ENCODE results near the gene FSD2.

FSD2 gene

GRCh38 chr15:82803793-82804574, 1.9 kb downstream of the FSD2 start:
- Histone ChIP-seq H3K9ac (ENCODE audit: low read length) (no peak overlapping the region), H3K4me1 (ENCODE audit: control insufficient read depth, insufficient read depth, low read length) (peaks cover 4% of the 10 kb centered on the region), H3K9me3 (ENCODE audit: control insufficient read depth, low read length) (no peaks in the 10 kb centered on the region), H3K4me3 (ENCODE audit: low read length) (no peak overlapping the region), H3K36me3 (ENCODE audit: control insufficient read depth, insufficient read depth, low read length) (no peaks in the 10 kb centered on the region), H3K27me3 (ENCODE audit: control insufficient read depth, insufficient read depth, low read length) (peaks cover 4% of the 10 kb centered on the region)

- Histone ChIP-seq H3K4me3 (ENCODE audit: low read length) (no peak overlapping the region), H3K36me3 (ENCODE audit: control insufficient read depth, insufficient read depth, low read length) (no peaks in the 10 kb centered on the region), H3K4me1 (ENCODE audit: control insufficient read depth, insufficient read depth, low read length) (no peaks in the 10 kb centered on the region), H3K9ac (ENCODE audit: low read length) (no peak overlapping the region), H3K9me3 (ENCODE audit: control insufficient read depth, low read length) (no peaks in the 10 kb centered on the region), H3K27me3 (ENCODE audit: control insufficient read depth, insufficient read depth, low read length) (peaks cover 4% of the 10 kb centered on the region)
These were observed 3.4 kb downstream of the FSD2 start for GRCh38 chr15:82802497-82802896.

DNA sequence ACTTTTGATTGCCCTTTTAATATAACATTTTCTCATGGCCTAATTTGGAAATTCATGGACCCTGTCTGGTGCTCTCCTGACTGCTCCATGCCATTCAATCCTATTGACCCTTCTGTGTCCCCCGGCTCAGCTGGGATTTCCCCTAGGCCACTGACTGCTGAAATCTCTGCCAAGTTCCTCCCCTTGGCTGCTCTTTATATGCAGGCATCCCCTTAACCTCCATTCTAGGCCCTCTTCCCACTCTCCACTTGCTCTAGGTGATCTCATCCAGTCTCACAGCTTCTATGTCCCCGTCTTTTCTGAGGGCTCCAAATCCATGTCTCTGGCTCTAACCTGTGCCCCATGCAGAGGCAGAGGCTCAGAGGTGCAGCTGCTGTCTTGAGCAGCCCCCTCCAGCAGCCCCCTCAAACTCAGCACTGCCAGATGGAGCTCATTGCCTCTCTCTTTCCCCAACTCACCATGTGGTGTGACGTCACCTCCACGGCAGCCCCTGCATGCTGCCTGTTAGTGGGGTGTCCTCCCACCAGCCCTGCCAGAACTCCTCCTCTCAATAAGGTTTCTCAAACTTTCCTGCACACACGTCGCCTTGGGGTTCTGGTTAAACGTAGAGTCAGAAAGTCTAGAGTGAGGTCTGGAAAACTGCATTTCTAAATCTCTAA, 6.6 kb downstream of the FSD2 start:
- Histone ChIP-seq H3K9me3 (ENCODE audit: control insufficient read depth, low read length) (no peaks in the 10 kb centered on the region), H3K36me3 (ENCODE audit: control insufficient read depth, insufficient read depth, low read length) (no peaks in the 10 kb centered on the region), H3K4me3 (ENCODE audit: low read length) (no peak overlapping the region), H3K9ac (ENCODE audit: low read length) (no peak overlapping the region), H3K27me3 (ENCODE audit: control insufficient read depth, insufficient read depth, low read length) (peaks cover 4% of the 10 kb centered on the region), H3K4me1 (ENCODE audit: control insufficient read depth, insufficient read depth, low read length) (no peaks in the 10 kb centered on the region)

GRCh38 chr15:82798531-82799166, 7.2 kb downstream of the FSD2 start:
- Histone ChIP-seq H3K9ac (ENCODE audit: low read length) (no peak overlapping the region), H3K27me3 (ENCODE audit: control insufficient read depth, insufficient read depth, low read length) (peaks cover 4% of the 10 kb centered on the region), H3K4me3 (ENCODE audit: low read length) (no peak overlapping the region), H3K9me3 (ENCODE audit: control insufficient read depth, low read length) (no peaks in the 10 kb centered on the region), H3K36me3 (ENCODE audit: control insufficient read depth, insufficient read depth, low read length) (no peaks in the 10 kb centered on the region), H3K4me1 (ENCODE audit: control insufficient read depth, insufficient read depth, low read length) (no peaks in the 10 kb centered on the region)

DNA sequence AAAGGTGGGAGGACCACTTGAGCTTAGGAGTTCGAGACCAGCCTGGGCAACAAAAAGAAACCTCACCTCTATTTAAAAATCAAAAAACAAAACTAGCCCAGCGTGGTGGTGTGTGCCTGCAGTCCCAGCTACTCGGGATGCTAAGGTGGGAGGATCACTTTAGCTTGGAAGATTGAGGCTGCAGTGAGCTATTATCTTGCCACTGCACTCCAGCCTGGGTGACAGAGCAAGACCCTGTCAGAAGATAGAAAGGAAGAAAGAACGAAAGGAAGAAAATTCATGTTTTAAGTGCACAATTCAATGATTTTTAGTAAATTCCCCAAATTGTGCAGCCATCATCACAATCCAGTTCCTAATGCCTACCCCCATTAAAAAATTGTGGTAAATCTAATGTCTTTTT, 7.8 kb downstream of the FSD2 start:
- Histone ChIP-seq H3K27me3 (ENCODE audit: control insufficient read depth, insufficient read depth, low read length) (peaks cover 4% of the 10 kb centered on the region), H3K4me1 (ENCODE audit: control insufficient read depth, insufficient read depth, low read length) (no peaks in the 10 kb centered on the region)

DNA sequence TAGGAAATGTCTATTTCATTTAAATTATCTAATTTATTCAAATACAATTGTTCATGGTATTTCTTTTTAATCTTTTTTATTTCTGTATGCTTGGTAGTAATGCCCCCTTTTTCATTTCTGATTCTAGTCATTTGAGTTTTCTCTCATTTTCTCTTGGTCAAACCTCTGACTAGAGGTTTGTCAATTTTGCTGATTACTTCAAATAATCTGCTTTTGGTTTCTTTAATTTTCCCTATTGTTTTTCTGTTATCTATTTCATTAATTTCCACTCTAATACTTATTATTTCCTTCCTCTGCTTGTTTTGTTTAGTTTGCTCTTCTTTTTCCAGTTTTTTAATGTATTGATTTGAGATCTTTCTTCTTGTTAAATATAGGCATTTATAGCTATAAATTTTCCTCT, 12.1 kb downstream of the FSD2 start:
- H3K27me3 ChIP-seq (ENCODE audit: control insufficient read depth, insufficient read depth, low read length) = no peaks in the 10 kb centered on the region
- H3K36me3 ChIP-seq (ENCODE audit: control insufficient read depth, insufficient read depth, low read length) = no peaks in the 10 kb centered on the region
- no peak overlapping the region for H3K4me3 ChIP-seq (ENCODE audit: low read length)
- no peak overlapping the region for H3K9ac ChIP-seq (ENCODE audit: low read length)
- no peaks in the 10 kb centered on the region for H3K4me1 ChIP-seq (ENCODE audit: control insufficient read depth, insufficient read depth, low read length)
- H3K9me3 ChIP-seq (ENCODE audit: control insufficient read depth, low read length) = no peaks in the 10 kb centered on the region

More for the DNA sequence above, 7.8 kb downstream of the FSD2 start:
- Histone ChIP-seq H3K9ac (ENCODE audit: low read length) (no peak overlapping the region), H3K4me3 (ENCODE audit: low read length) (no peak overlapping the region), H3K36me3 (ENCODE audit: control insufficient read depth, insufficient read depth, low read length) (no peaks in the 10 kb centered on the region), H3K9me3 (ENCODE audit: control insufficient read depth, low read length) (no peaks in the 10 kb centered on the region)

GRCh38 chr15:82792068-82792467, 13.8 kb downstream of the FSD2 start:
- Histone ChIP-seq H3K9me3 (ENCODE audit: control insufficient read depth, low read length) (no peaks in the 10 kb centered on the region), H3K27me3 (ENCODE audit: control insufficient read depth, insufficient read depth, low read length) (no peaks in the 10 kb centered on the region), H3K4me3 (ENCODE audit: low read length) (no peak overlapping the region), H3K4me1 (ENCODE audit: control insufficient read depth, insufficient read depth, low read length) (no peaks in the 10 kb centered on the region), H3K9ac (ENCODE audit: low read length) (no peak overlapping the region), H3K36me3 (ENCODE audit: control insufficient read depth, insufficient read depth, low read length) (no peaks in the 10 kb centered on the region)

DNA sequence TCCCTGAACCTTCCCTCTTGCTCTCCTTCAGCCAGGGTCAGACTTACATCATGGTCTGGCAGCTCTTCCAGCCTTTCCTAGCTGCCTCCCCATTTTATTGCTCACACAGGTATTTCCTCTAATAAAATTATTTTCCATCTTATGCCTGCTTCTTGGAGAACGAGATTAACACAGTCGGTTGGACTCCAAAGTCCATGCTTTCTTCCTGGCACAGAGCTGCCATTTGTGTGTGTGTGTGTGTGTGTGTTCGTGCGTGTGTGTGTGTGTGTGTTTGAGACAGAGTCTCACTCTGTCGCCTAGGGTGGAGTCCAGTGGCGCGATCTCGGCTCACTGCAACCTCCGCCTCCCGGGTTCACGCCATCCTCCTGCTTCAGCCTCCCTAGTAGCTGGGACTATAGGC, 15.5 kb downstream of the FSD2 start:
- Histone ChIP-seq H3K27me3 (ENCODE audit: control insufficient read depth, insufficient read depth, low read length) (no peaks in the 10 kb centered on the region), H3K4me1 (ENCODE audit: control insufficient read depth, insufficient read depth, low read length) (no peaks in the 10 kb centered on the region), H3K36me3 (ENCODE audit: control insufficient read depth, insufficient read depth, low read length) (no peaks in the 10 kb centered on the region), H3K9me3 (ENCODE audit: control insufficient read depth, low read length) (no peaks in the 10 kb centered on the region), H3K4me3 (ENCODE audit: low read length) (no peak overlapping the region), H3K9ac (ENCODE audit: low read length) (no peak overlapping the region)

GRCh38 chr15:82789491-82789890, 16.4 kb downstream of the FSD2 start:
- no peaks in the 10 kb centered on the region for H3K27me3 ChIP-seq (ENCODE audit: control insufficient read depth, insufficient read depth, low read length)
- no peaks in the 10 kb centered on the region for H3K9me3 ChIP-seq (ENCODE audit: control insufficient read depth, low read length)
- no peaks in the 10 kb centered on the region for H3K4me1 ChIP-seq (ENCODE audit: control insufficient read depth, insufficient read depth, low read length)
- no peak overlapping the region for H3K4me3 ChIP-seq (ENCODE audit: low read length)
- H3K9ac ChIP-seq (ENCODE audit: low read length) = no peak overlapping the region
- H3K36me3 ChIP-seq (ENCODE audit: control insufficient read depth, insufficient read depth, low read length) = no peaks in the 10 kb centered on the region

- H3K4me1 ChIP-seq (ENCODE audit: control insufficient read depth, insufficient read depth, low read length) = no peaks in the 10 kb centered on the region
- H3K36me3 ChIP-seq (ENCODE audit: control insufficient read depth, insufficient read depth, low read length) = no peaks in the 10 kb centered on the region
- no peaks in the 10 kb centered on the region for H3K9me3 ChIP-seq (ENCODE audit: control insufficient read depth, low read length)
- no peak overlapping the region for H3K4me3 ChIP-seq (ENCODE audit: low read length)
- no peak overlapping the region for H3K9ac ChIP-seq (ENCODE audit: low read length)
- H3K27me3 ChIP-seq (ENCODE audit: control insufficient read depth, insufficient read depth, low read length) = no peaks in the 10 kb centered on the region
These were observed 17.4 kb downstream of the FSD2 start for GRCh38 chr15:82788496-82788895.

DNA sequence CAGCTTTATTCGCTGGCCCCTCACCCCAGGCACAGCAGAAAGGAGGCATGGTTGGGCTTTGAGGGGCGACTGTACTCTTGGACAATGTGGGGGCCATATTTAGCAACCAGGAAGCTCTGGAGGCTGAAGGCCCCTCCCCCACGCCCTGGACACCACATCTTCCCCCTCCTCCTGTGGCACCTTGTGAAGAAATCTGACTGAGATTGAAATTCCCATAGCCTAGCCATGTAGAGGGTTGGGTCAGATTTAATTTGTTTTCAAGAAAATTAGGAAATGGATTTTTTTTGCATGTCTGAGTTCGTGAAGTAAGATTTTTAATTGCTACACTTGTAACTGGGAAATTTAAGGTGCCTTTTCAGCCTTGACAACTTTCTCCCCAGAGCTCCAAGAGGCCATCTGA, 24.5 kb downstream of the FSD2 start:
- no peak overlapping the region for H3K9ac ChIP-seq (ENCODE audit: low read length)

GRCh38 chr15:82778755-82779154, 27.1 kb downstream of the FSD2 start:
- H3K4me3 ChIP-seq (ENCODE audit: low read length) = no peak overlapping the region
- H3K4me1 ChIP-seq (ENCODE audit: control insufficient read depth, insufficient read depth, low read length) = no peaks in the 10 kb centered on the region
- no peaks in the 10 kb centered on the region for H3K36me3 ChIP-seq (ENCODE audit: control insufficient read depth, insufficient read depth, low read length)
- H3K9ac ChIP-seq (ENCODE audit: low read length) = no peak overlapping the region
- H3K27me3 ChIP-seq (ENCODE audit: control insufficient read depth, insufficient read depth, low read length) = no peaks in the 10 kb centered on the region
- no peaks in the 10 kb centered on the region for H3K9me3 ChIP-seq (ENCODE audit: control insufficient read depth, low read length)

More for the DNA sequence above, 24.5 kb downstream of the FSD2 start:
- Histone ChIP-seq H3K9me3 (ENCODE audit: control insufficient read depth, low read length) (no peaks in the 10 kb centered on the region), H3K36me3 (ENCODE audit: control insufficient read depth, insufficient read depth, low read length) (no peaks in the 10 kb centered on the region), H3K4me1 (ENCODE audit: control insufficient read depth, insufficient read depth, low read length) (no peaks in the 10 kb centered on the region), H3K27me3 (ENCODE audit: control insufficient read depth, insufficient read depth, low read length) (no peaks in the 10 kb centered on the region), H3K4me3 (ENCODE audit: low read length) (no peak overlapping the region)
